Prostate gland (tissue), 2 donors: ENCODE data around the gene GCM1. TPM values are rescaled to one million over a fixed set of nuclear protein-coding genes. Genes with fewer than 3 reads are reported as not detected.

Experiments
- DNase-seq: peaks from one replicate; pipeline ENCODE4 v3.0.0-alpha.2; 2019; ENCODE audit warnings: low spot score
- H3K27ac ChIP-seq, 2 donors: fragments of 200-600 bp; sonication (generic); 2 replicates each; pipeline ENCODE4 v1.5.1; 2017 to 2019
- H3K27me3 ChIP-seq: fragments of 200-600 bp; sonication (generic); replicated peaks from 2 replicates; pipeline ENCODE4 v1.5.1; 2019; ENCODE audit not compliant: insufficient read depth
- H3K36me3 ChIP-seq, 2 donors: fragments of 200-600 bp; sonication (generic); 1 replicate in 1 of 2; 2 replicates in 1 of 2; pipeline versions ENCODE4 v1.5.1 to v1.8.1; 2017 to 2019
- H3K4me1 ChIP-seq: fragments of 200-600 bp; sonication (generic); replicated peaks from 2 replicates; pipeline ENCODE4 v1.5.1; 2019
- H3K4me3 ChIP-seq, 2 donors: fragments of 200-600 bp; sonication (generic); 2 replicates each; pipeline ENCODE4 v1.5.1; 2017 to 2019
- H3K9me3 ChIP-seq: fragments of 200-600 bp; sonication (generic); 2 replicates; pipeline ENCODE4 v1.5.1; 2017
- POLR2A ChIP-seq: fragments of 450-650 bp; IDR thresholded peaks from one replicate; pipeline ENCODE4 v1.6.1; 2016; ENCODE audit warnings: antibody characterized with exemption, mild to moderate bottlenecking
- POLR2AphosphoS5 ChIP-seq: sonication (generic); formaldehyde crosslinking; IDR thresholded peaks from one replicate; pipeline ENCODE4 v1.6.1; 2017; ENCODE audit warnings: antibody characterized with exemption
- WGBS: methylation state at CpG from one replicate; pipeline ENCODE4 v1.1.5; 2018; 5-methylcytosine and 5-hydroxymethylcytosine counted together
- intact Hi-C: fragments of 100-400 bp; cut with DNase I; formaldehyde crosslinking; loops from one replicate; pipeline ENCODE4 v1.14.2; 2022
- total RNA-seq, 2 donors: library from RNA; depleted of rRNA; stranded (reverse); fragments of >200 nt; gene quantifications; one replicate each; pipeline ENCODE4 v1.1.0, GENCODE V29; 2016
- TF ChIP-seq, protein P1 (sequence below), 4 experiments: fragments of 200-600 bp in 2 of 4; fragments of 450-650 bp in 2 of 4; sonication (generic) in 2 of 4; IDR thresholded peaks; 1 replicate in 3 of 4; 2 replicates in 1 of 4; pipeline ENCODE4 v1.5.1; 2016 to 2019; ENCODE audit warnings: antibody characterized with exemption in 4 of 4, mild to moderate bottlenecking in 2 of 4, moderate library complexity in 2 of 4

The GCM1 gene
- total RNA-seq, 2 donors from 2014 or later, result 0.09 to 0.34 TPM

DNA sequence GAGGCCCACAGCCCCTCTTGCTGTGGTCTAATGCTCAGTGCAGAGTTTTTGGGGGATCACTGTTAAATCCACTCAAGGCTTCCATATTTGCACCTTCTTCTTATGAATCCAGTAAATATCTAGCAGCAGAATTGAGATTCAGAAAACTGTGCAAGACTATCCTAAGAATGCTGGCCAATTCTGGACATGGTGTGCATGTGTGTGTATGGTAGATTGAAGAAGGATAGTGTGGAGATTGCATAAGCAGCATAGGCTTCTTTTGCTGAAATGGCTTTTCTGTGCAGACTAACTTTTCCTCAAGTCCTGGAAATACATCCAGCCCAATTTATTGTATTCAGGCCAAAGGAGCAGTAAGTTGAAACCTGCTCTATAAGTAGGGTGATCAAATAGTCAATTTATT, 43.7 kb downstream of the GCM1 start:
- TF ChIP-seq, protein P1, sequence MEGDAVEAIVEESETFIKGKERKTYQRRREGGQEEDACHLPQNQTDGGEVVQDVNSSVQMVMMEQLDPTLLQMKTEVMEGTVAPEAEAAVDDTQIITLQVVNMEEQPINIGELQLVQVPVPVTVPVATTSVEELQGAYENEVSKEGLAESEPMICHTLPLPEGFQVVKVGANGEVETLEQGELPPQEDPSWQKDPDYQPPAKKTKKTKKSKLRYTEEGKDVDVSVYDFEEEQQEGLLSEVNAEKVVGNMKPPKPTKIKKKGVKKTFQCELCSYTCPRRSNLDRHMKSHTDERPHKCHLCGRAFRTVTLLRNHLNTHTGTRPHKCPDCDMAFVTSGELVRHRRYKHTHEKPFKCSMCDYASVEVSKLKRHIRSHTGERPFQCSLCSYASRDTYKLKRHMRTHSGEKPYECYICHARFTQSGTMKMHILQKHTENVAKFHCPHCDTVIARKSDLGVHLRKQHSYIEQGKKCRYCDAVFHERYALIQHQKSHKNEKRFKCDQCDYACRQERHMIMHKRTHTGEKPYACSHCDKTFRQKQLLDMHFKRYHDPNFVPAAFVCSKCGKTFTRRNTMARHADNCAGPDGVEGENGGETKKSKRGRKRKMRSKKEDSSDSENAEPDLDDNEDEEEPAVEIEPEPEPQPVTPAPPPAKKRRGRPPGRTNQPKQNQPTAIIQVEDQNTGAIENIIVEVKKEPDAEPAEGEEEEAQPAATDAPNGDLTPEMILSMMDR (IDR thresholded peaks at IDR 0.05), result no peak
- no peak for TF ChIP-seq POLR2AphosphoS5
- no peak for TF ChIP-seq POLR2A
- H3K27me3 ChIP-seq, result no peaks in the 10 kb centered on the region
- no peak overlapping the region for H3K27ac ChIP-seq
- no peaks in the 10 kb centered on the region for H3K4me1 ChIP-seq
- H3K36me3 ChIP-seq, result peaks cover 0 to 10% of the 10 kb centered on the region in 2 donors
- H3K4me3 ChIP-seq, result no peak overlapping the region
- H3K9me3 ChIP-seq, result no peaks in the 10 kb centered on the region
- no peak for DNase-seq
- intact Hi-C loops, result no loop called here

DNA sequence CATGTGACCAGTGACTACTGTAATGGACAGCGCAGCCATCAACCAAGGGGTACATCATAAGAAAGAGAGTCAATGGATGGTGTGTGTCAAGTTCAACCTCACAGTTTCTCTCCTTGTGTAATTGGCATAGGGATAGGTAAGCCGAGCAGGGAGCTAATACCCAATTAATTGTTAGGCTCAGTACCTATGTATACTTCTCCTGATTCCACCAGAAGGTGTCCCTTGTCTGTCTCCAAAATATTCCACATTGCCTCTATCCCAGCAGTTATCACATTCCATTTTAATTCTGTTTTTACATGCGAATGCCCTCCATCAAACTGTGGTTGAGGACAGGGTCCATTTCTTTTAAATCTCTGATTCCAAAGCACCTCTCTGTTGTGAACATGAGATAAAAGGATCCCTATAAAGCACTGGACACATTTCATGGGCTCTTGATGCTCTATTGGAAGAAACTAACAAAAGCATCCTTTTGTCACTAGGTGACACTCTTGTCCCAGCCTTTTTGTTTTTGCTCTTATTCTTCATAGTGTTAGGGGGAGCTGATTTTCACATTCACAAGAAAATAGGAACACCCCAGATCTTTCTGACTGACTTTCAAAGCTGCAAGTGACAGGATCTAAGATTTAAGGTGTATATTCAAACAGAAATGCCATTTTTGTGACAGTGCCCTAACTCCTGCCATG, 44.5 kb downstream of the GCM1 start:
- H3K27ac ChIP-seq, result no peak overlapping the region
- WGBS, result 90% methylated on average over 3 of the region's 3 CpGs
- no peak for DNase-seq
- H3K4me1 ChIP-seq, result no peaks in the 10 kb centered on the region
- peaks cover 0 to 10% of the 10 kb centered on the region in 2 donors for H3K36me3 ChIP-seq
- intact Hi-C loops, result no loop called here
- H3K4me3 ChIP-seq, result no peak overlapping the region
- H3K27me3 ChIP-seq, result no peaks in the 10 kb centered on the region
- no peaks in the 10 kb centered on the region for H3K9me3 ChIP-seq
- TF ChIP-seq POLR2A, result no peak
- TF ChIP-seq, protein P1 (IDR thresholded peaks at IDR 0.05), result peak in 2 of 4 experiments; percentile 7 to 33

GRCh38 chr6:53101006-53101405, 47.6 kb downstream of the GCM1 start:
- TF ChIP-seq POLR2AphosphoS5 (no peak), POLR2A (no peak)
- TF ChIP-seq, protein P1 (IDR thresholded peaks at IDR 0.05), result no peak

GRCh38 chr6:53100561-53100960, 48.1 kb downstream of the GCM1 start:
- no peaks in the 10 kb centered on the region for H3K9me3 ChIP-seq
- 21% methylated on average over 2 of the region's 2 CpGs for WGBS
- H3K4me1 ChIP-seq, result no peaks in the 10 kb centered on the region
- H3K36me3 ChIP-seq, result peaks cover 0 to 10% of the 10 kb centered on the region in 2 donors
- H3K27ac ChIP-seq, result no peak overlapping the region
- no peak overlapping the region for H3K4me3 ChIP-seq
- no peak for DNase-seq
- no peaks in the 10 kb centered on the region for H3K27me3 ChIP-seq
- intact Hi-C loops, result no loop called here
- no peak for TF ChIP-seq POLR2A
- no peak for TF ChIP-seq POLR2AphosphoS5
- TF ChIP-seq, protein P1 (IDR thresholded peaks at IDR 0.05), result no peak

More at GRCh38 chr6:53101006-53101405, 47.6 kb downstream of the GCM1 start:
- H3K4me1 ChIP-seq, result no peaks in the 10 kb centered on the region
- no peaks in the 10 kb centered on the region for H3K27me3 ChIP-seq
- WGBS, result 98% methylated on average over 2 of the region's 2 CpGs
- H3K36me3 ChIP-seq, result peaks cover 0 to 10% of the 10 kb centered on the region in 2 donors
- H3K27ac ChIP-seq, result no peak overlapping the region
- no peaks in the 10 kb centered on the region for H3K9me3 ChIP-seq
- intact Hi-C loops, result no loop called here
- H3K4me3 ChIP-seq, result no peak overlapping the region
- no peak for DNase-seq

- H3K36me3 ChIP-seq, result peaks cover 0 to 6% of the 10 kb centered on the region in 2 donors
- H3K27me3 ChIP-seq, result no peaks in the 10 kb centered on the region
- 76% methylated on average over 1 of the region's 1 CpG for WGBS
These were observed 52.9 kb downstream of the GCM1 start for GRCh38 chr6:53095716-53096115.

More at GRCh38 chr6:53095716-53096115, 52.9 kb downstream of the GCM1 start:
- DNase-seq, result no peak
- H3K27ac ChIP-seq, result no peak overlapping the region
- no peaks in the 10 kb centered on the region for H3K4me1 ChIP-seq
- intact Hi-C loops, result no loop called here
- H3K4me3 ChIP-seq, result no peak overlapping the region
- no peaks in the 10 kb centered on the region for H3K9me3 ChIP-seq
- no peak for TF ChIP-seq POLR2A
- TF ChIP-seq POLR2AphosphoS5, result no peak
- TF ChIP-seq, protein P1 (IDR thresholded peaks at IDR 0.05), result no peak
